NCI-H345 (cell line): ENCODE measurements around the gene CRHBP.

Experiments
- DNase-seq: peaks from one replicate; lab custom pipeline; 2025; lab: John Stamatoyannopoulos, UW

Gene CRHBP

GRCh38 chr5:77015938-77016569, 63.2 kb downstream of the CRHBP start:
- no peak for DNase-seq

DNA sequence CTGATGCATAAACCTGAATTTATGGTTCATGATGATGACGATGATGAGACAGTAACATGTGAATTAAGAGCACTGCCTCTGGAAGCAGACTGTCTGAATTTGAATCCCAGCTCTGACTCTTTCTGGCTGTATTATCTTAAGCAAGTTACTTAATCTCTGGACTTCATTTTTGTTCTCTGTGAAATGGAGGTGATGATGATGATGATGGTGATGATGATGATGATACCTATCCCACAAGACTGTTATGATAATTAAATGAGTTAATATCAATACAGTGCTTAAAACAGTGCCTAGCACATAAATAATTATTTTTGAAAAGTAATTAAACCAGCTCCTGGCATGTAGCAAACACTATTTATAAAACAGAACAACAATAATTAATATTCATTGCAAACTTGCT, 64.1 kb downstream of the CRHBP start:
- no peak for DNase-seq

GRCh38 chr5:77017668-77018067, 64.8 kb downstream of the CRHBP start:
- DNase-seq = no peak
